ENCODE measurements around the gene HCK. TPM values are rescaled to one million over a fixed set of nuclear protein-coding genes. Genes with fewer than 3 reads are reported as not detected.
A peak's percentile ranks its signal among the peaks of the same experiment; 100 is the strongest.

HCK gene
- total and polyA plus RNA-seq, 2 donors (not counting 1 experiment from before 2014, with no cell fraction given) = not detected

DNA sequence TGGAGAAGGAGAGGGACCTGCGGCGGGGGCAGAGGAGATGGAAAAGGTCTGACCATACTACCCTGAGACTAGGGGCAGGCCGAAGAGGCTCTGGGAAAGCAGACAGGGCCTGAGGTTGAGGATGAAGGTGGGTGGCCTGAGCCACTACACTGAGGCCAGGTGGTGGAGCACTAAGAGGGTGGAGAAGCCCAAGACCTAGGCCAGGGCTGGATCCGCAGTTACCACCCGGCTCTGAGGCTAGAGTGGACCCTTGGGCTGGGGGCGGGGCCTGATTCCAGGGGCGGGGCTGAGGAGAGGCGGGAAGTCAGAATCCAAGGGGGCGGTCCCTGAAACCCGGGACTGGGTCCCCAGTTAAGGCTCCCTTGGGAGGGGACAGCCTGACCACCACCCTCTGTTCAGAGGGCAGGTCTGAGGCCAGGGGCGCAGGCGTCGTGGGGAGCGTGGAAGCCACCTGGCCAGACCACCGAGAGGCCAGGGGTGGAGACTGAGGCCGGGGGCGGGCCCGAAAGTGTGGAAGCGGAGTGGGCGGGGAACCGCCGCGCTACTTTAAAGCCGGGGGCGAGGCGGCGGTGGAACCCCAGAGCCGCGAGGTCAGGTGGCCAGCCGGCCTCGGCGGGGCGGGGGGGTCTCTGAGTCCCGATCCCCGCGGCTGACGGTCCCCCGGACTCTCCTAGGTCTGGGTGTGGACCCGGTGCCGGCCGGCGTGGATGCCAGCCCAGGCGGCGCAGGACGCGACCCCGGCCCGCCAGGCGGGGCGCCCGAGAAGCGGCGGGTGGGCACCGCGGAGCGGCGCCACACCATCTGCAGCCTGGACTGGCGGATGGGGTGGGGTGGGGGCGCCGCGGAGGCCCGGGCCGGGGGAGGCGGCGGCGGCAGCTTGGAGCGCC is 33.5 kb upstream of the HCK start:
- Histone ChIP-seq H3K79me2 (ENCODE audit: control insufficient read depth, insufficient read depth, low read length) (no peaks in the 10 kb centered on the region), H3K9me3 (ENCODE audit: control insufficient read depth, insufficient read depth, low read depth, low read length) (no peaks in the 10 kb centered on the region), H3K27me3 (ENCODE audit: control insufficient read depth, insufficient read depth, low read length) (peaks cover 34% of the 10 kb centered on the region), H3K36me3 (ENCODE audit: control insufficient read depth, insufficient read depth, low read length) (no peaks in the 10 kb centered on the region), H3K4me1 (ENCODE audit: control insufficient read depth, extremely low read depth, insufficient read depth, low read length) (no peaks in the 10 kb centered on the region), H3K9ac (ENCODE audit: insufficient read depth, low read length) (no peak overlapping the region), H2AFZ (ENCODE audit: low read length) (no peak overlapping the region), H3K4me2 (ENCODE audit: extremely low read depth, insufficient read depth, low read length) (peak overlapping the region; percentile 5), H4K20me1 (ENCODE audit: control insufficient read depth, extremely low read depth, insufficient read depth, low read length) (no peaks in the 10 kb centered on the region), H3K4me3 (replicated peaks in 1 of 4; ENCODE audit: control extremely low read depth in 1 of 4, insufficient read depth in 1 of 4, low read depth in 3 of 4, low read length in 4 of 4) (no peak overlapping the region), H3K27ac (ENCODE audit: insufficient read depth, low read length) (no peak overlapping the region)
- TF ChIP-seq EZH2 (IDR thresholded peaks at IDR 0.05; ENCODE audit: low read length, missing control alignments) = peak; percentile 91
- TF ChIP-seq, protein P1, sequence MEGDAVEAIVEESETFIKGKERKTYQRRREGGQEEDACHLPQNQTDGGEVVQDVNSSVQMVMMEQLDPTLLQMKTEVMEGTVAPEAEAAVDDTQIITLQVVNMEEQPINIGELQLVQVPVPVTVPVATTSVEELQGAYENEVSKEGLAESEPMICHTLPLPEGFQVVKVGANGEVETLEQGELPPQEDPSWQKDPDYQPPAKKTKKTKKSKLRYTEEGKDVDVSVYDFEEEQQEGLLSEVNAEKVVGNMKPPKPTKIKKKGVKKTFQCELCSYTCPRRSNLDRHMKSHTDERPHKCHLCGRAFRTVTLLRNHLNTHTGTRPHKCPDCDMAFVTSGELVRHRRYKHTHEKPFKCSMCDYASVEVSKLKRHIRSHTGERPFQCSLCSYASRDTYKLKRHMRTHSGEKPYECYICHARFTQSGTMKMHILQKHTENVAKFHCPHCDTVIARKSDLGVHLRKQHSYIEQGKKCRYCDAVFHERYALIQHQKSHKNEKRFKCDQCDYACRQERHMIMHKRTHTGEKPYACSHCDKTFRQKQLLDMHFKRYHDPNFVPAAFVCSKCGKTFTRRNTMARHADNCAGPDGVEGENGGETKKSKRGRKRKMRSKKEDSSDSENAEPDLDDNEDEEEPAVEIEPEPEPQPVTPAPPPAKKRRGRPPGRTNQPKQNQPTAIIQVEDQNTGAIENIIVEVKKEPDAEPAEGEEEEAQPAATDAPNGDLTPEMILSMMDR (conservative IDR thresholded peaks at IDR 0.05 in 1 of 2, IDR thresholded peaks at IDR 0.05 in 1 of 2; ENCODE audit: low read depth in 1 of 2, low read length in 2 of 2) = no peak
- no peak for DNase-seq (ENCODE audit: low read depth in 2 of 2)

DNA sequence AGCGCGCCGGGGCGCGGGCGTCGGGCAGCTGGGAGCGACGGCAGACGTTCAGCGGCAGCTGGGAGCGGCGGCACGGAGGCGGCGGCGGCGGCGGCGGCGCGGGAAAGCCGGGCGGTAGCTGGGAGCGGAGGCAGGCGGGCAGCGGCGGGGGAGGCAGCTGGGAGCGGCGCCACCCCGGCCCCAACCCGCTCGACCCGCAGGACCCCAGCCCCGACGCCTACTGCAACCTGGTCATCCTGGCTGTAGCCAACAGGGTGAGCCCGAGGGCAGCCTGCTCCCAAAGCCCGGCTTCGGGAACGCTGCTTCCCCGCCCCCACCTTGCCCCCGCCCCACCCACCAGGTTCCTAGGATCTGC is 32.9 kb upstream of the HCK start:
- Histone ChIP-seq H3K27ac (ENCODE audit: insufficient read depth, low read length) (no peak overlapping the region), H3K36me3 (ENCODE audit: control insufficient read depth, insufficient read depth, low read length) (no peaks in the 10 kb centered on the region), H3K79me2 (ENCODE audit: control insufficient read depth, insufficient read depth, low read length) (no peaks in the 10 kb centered on the region), H4K20me1 (ENCODE audit: control insufficient read depth, extremely low read depth, insufficient read depth, low read length) (no peaks in the 10 kb centered on the region), H3K4me2 (ENCODE audit: extremely low read depth, insufficient read depth, low read length) (no peak overlapping the region), H3K9me3 (ENCODE audit: control insufficient read depth, insufficient read depth, low read depth, low read length) (no peaks in the 10 kb centered on the region), H3K4me3 (replicated peaks in 1 of 4; ENCODE audit: control extremely low read depth in 1 of 4, insufficient read depth in 1 of 4, low read depth in 3 of 4, low read length in 4 of 4) (no peak overlapping the region), H2AFZ (ENCODE audit: low read length) (no peak overlapping the region), H3K4me1 (ENCODE audit: control insufficient read depth, extremely low read depth, insufficient read depth, low read length) (no peaks in the 10 kb centered on the region), H3K27me3 (ENCODE audit: control insufficient read depth, insufficient read depth, low read length) (peaks cover 34% of the 10 kb centered on the region), H3K9ac (ENCODE audit: insufficient read depth, low read length) (no peak overlapping the region)
- no peak for DNase-seq (ENCODE audit: low read depth in 2 of 2)
- no peak for TF ChIP-seq EZH2 (IDR thresholded peaks at IDR 0.05; ENCODE audit: low read length, missing control alignments)
- TF ChIP-seq, protein P1 (conservative IDR thresholded peaks at IDR 0.05 in 1 of 2, IDR thresholded peaks at IDR 0.05 in 1 of 2; ENCODE audit: low read depth in 1 of 2, low read length in 2 of 2) = no peak

DNA sequence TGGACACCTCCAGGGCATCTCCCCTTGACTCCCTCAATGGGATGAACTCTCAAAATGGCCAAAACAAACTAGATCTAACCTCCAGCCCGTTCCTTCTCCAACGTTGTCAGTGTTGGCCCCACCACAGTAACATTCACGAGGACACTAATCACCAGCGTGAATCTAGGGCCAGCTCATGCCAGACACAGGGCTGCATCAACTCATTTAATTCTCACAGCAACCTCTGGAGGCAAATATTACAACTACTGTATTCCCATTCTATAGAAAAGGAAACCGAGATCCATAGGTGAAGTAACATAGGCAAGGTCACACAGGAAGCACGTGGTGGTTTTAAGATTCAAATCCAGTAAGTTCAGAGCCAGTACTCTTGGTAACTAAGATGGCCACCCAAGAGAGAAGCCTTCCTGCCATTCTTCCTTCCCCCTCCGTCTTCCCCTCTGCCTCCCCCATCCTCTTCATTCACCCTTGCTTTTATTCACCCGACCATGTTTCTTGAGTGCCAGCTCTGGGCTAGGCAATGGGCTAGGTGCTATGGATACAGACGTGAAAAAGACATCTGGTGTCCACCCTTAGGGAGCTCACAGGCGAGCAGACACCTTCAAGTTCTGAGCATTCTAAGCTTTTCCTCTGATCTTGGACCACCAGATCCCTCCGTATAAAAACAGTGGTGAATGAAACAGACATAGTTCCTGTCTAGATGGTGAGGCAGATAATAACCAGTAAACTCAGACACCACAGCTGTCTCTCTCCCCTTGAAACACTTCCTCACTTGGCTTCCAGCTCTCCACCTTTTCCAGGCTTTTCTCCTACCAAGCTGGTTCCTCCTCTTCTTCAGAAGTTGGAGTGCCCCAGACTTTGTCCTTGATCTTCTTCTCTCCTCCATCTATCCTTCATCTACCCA is 32.2 kb upstream of the HCK start:
- no peak for DNase-seq (ENCODE audit: low read depth in 2 of 2)
- Histone ChIP-seq H3K4me1 (ENCODE audit: control insufficient read depth, extremely low read depth, insufficient read depth, low read length) (no peaks in the 10 kb centered on the region), H4K20me1 (ENCODE audit: control insufficient read depth, extremely low read depth, insufficient read depth, low read length) (no peaks in the 10 kb centered on the region), H3K9ac (ENCODE audit: insufficient read depth, low read length) (no peak overlapping the region), H3K27me3 (ENCODE audit: control insufficient read depth, insufficient read depth, low read length) (peaks cover 34% of the 10 kb centered on the region), H3K9me3 (ENCODE audit: control insufficient read depth, insufficient read depth, low read depth, low read length) (no peaks in the 10 kb centered on the region), H3K4me2 (ENCODE audit: extremely low read depth, insufficient read depth, low read length) (no peak overlapping the region), H3K79me2 (ENCODE audit: control insufficient read depth, insufficient read depth, low read length) (no peaks in the 10 kb centered on the region), H2AFZ (ENCODE audit: low read length) (no peak overlapping the region), H3K4me3 (replicated peaks in 1 of 4; ENCODE audit: control extremely low read depth in 1 of 4, insufficient read depth in 1 of 4, low read depth in 3 of 4, low read length in 4 of 4) (no peak overlapping the region), H3K27ac (ENCODE audit: insufficient read depth, low read length) (no peak overlapping the region), H3K36me3 (ENCODE audit: control insufficient read depth, insufficient read depth, low read length) (no peaks in the 10 kb centered on the region)
- peak; percentile 89 for TF ChIP-seq EZH2 (IDR thresholded peaks at IDR 0.05; ENCODE audit: low read length, missing control alignments)
- TF ChIP-seq, protein P1 (conservative IDR thresholded peaks at IDR 0.05 in 1 of 2, IDR thresholded peaks at IDR 0.05 in 1 of 2; ENCODE audit: low read depth in 1 of 2, low read length in 2 of 2) = no peak
